ENCODE data around the gene IL3RA.
"Not testable (repeated sequence)": the region's sequence is repeated elsewhere in the genome, so short reads cannot be mapped to it uniquely, and the experiment has no call there.

IL3RA gene

GRCh38 chrX:1393871-1394615 lies 57.5 kb downstream of the IL3RA start:
- Mint-ChIP-seq H3K4me3 (peak overlapping the region; percentile 95), H3K27me3 (no peaks in the 10 kb centered on the region), H3K27ac (peak overlapping the region; percentile 99), H3K36me3 (peaks cover 14% of the 10 kb centered on the region), H3K9me3 (no peaks in the 10 kb centered on the region), H3K4me1 (peaks cover 26% of the 10 kb centered on the region)
- no peak for DNase-seq (ENCODE audit: low spot score in 2 of 2)
- ATAC-seq (ENCODE audit: low read depth), result no peak

DNA sequence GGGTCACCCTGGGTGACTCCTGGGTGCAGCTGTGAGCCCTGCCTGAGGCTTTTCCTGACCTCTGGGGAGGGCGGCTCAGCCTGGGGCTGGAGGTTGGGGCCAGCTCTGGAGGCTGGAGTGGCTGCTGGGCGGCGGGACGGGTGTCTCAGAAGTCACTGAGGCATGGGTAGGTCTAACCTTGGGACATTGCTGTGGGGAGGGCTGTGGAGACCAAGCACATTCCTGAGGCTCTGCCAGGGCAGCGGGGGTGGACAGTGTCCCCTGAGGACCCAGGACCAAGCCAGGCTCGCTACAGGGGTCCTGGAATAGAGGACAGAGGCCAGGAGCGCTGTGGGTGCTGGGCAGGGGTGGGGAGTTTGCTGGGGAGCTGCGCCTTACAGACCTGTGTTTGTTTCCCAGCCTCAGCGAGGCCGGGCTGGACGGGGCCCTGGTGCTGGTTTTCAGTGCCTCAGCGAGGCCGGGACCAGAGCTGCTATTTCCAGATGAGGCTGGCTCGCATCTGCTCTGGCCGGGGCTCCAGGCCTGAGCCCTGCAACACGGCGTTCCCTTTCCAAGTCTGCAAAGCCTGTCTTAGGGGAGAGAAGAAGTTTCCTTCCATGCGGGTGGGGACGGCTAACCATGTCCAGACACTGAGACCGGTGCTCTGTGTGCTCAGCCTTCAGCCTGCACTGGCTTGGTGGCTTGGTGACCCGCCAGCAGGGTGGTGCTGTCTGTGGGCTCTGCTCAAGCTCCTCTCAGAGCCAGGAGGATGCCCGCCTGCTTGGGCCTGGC lies 58.3 kb downstream of the IL3RA start:
- peaks cover 13% of the 10 kb centered on the region for H3K36me3 Mint-ChIP-seq
- H3K4me1 Mint-ChIP-seq, result peaks cover 26% of the 10 kb centered on the region
- DNase-seq (ENCODE audit: low spot score in 2 of 2) (no peak), ATAC-seq (ENCODE audit: low read depth) (no peak)
- no peaks in the 10 kb centered on the region for H3K27me3 Mint-ChIP-seq
- H3K9me3 Mint-ChIP-seq, result no peaks in the 10 kb centered on the region
- peak overlapping the region; percentile 99 for H3K27ac Mint-ChIP-seq
- H3K4me3 Mint-ChIP-seq, result peak overlapping the region; percentile 95

DNA sequence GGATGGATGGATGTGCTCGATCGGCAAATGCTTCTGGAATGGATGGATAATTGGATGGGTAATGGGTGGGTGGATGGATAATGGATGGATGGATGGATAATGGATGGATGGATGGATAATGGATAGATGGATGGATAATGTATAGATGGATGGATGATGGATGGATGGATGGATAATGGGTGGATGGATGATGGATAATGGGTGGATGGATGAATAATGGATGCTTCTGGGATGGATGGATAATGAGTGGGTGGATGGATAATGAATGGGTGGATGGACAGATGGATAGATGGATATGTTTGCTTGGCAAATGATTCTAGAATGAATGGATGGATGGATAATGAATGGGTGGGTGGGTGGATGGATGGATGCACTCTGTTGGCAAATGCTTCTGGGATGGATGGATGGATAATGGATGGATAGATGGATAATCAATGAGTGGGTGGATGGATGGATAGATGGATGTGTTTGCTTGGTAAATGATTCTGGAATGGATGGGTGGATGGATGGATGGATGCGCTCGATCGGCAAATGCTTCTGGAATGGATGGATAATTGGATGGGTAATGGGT lies 59.1 kb downstream of the IL3RA start:
- Mint-ChIP-seq H3K36me3 (peaks cover 12% of the 10 kb centered on the region), H3K9me3 (no peaks in the 10 kb centered on the region), H3K27me3 (no peaks in the 10 kb centered on the region), H3K27ac (peak overlapping the region; percentile 19), H3K4me3 (peak overlapping the region; percentile 22), H3K4me1 (peaks cover 26% of the 10 kb centered on the region)
- no peak for ATAC-seq (ENCODE audit: low read depth)
- DNase-seq (ENCODE audit: low spot score in 2 of 2), result no peak

GRCh38 chrX:1397001-1397400 lies 60.4 kb downstream of the IL3RA start:
- no peaks in the 10 kb centered on the region for H3K9me3 Mint-ChIP-seq

DNA sequence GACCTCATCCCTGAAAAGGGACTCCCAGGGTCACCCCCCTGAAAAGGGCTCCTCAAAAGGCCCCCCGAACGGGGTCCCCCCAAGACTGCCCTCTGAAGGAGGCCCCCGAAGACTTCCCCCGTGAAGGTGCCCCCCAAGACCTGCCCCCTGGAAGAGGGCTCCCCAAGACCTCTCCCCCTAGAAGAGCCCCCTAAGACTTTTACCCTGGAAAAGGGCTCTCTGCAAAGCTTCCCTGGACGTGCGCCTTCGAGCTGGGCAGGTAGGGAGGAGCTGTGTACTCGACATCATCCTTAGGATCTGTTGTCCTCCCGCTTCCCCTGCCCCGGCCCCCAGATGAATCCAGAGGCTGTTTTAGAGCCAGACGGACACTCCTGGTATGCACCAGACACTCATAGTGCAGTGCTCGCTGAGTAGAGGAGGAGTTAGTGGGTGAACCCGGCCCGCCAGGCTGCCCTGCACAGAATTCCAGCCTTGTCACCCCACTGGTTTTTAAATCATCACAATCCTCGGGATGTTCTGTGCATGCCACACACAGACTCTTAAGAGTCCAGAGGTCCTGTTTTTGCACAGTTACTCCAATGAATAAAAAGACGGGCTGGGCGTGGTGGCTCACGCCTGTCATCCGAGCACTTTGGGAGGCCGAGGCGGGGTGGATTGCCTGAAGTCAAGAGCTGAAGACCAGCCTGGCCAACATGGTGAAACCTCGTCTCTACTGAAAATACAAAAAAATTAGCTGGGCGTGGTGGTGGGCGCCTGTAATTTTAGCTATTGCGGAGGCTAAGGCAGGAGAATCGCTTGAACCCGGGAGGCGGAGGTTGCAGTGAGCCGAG lies 61.1 kb downstream of the IL3RA start:
- H3K27me3 Mint-ChIP-seq, result no peaks in the 10 kb centered on the region
- no peaks in the 10 kb centered on the region for H3K9me3 Mint-ChIP-seq
- H3K27ac Mint-ChIP-seq, result no peak overlapping the region

More at GRCh38 chrX:1397001-1397400, 60.4 kb downstream of the IL3RA start:
- peaks cover 26% of the 10 kb centered on the region for H3K4me1 Mint-ChIP-seq
- H3K4me3 Mint-ChIP-seq, result no peak overlapping the region
- ATAC-seq (ENCODE audit: low read depth), result no peak
- no peak for DNase-seq (ENCODE audit: low spot score in 2 of 2)
- H3K36me3 Mint-ChIP-seq, result peaks cover 12% of the 10 kb centered on the region
- H3K27ac Mint-ChIP-seq, result no peak overlapping the region
- H3K27me3 Mint-ChIP-seq, result no peaks in the 10 kb centered on the region

GRCh38 chrX:1398431-1399340 lies 62.1 kb downstream of the IL3RA start:
- Mint-ChIP-seq H3K27ac (no peak overlapping the region), H3K4me3 (no peak overlapping the region), H3K4me1 (peaks cover 18% of the 10 kb centered on the region), H3K27me3 (no peaks in the 10 kb centered on the region), H3K9me3 (no peaks in the 10 kb centered on the region), H3K36me3 (peaks cover 12% of the 10 kb centered on the region)
- ATAC-seq (ENCODE audit: low read depth) (no peak), DNase-seq (ENCODE audit: low spot score in 2 of 2) (no peak)

More for the DNA sequence above, 61.1 kb downstream of the IL3RA start:
- Mint-ChIP-seq H3K4me3 (no peak overlapping the region), H3K4me1 (peaks cover 26% of the 10 kb centered on the region), H3K36me3 (peaks cover 12% of the 10 kb centered on the region)
- ATAC-seq (ENCODE audit: low read depth), result no peak
- DNase-seq (ENCODE audit: low spot score in 2 of 2), result no peak

DNA sequence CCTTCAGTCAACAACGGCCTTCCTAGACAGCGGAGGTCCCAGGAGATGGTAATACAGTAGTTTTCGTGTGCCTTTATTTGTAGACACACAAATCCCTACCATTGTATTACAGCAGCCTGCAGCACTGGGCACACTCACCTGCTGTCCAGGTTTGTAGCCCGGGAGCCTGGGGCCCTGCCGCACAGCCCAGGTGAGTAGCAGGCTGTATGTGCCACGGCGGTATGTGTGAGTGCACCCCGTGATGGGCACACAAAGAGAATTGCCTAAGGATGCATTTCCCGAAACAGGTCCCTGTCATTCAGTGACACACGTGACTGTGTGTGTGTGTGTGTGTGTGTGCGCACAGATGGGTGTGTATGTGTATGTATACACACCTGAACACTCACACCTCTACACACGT lies 63.5 kb downstream of the IL3RA start:
- no peak overlapping the region for H3K4me3 Mint-ChIP-seq
- H3K4me1 Mint-ChIP-seq, result peaks cover 10% of the 10 kb centered on the region
- no peaks in the 10 kb centered on the region for H3K27me3 Mint-ChIP-seq
- no peak for DNase-seq (ENCODE audit: low spot score in 2 of 2)
- H3K9me3 Mint-ChIP-seq, result no peaks in the 10 kb centered on the region
- peaks cover 9% of the 10 kb centered on the region for H3K36me3 Mint-ChIP-seq
- no peak for ATAC-seq (ENCODE audit: low read depth)
- no peak overlapping the region for H3K27ac Mint-ChIP-seq

GRCh38 chrX:1400742-1401471 lies 64.3 kb downstream of the IL3RA start:
- peaks cover 3% of the 10 kb centered on the region for H3K36me3 Mint-ChIP-seq
- ATAC-seq (ENCODE audit: low read depth), result no peak
- H3K4me3 Mint-ChIP-seq, result no peak overlapping the region
- no peak overlapping the region for H3K27ac Mint-ChIP-seq
- peaks cover 3% of the 10 kb centered on the region for H3K4me1 Mint-ChIP-seq
- H3K9me3 Mint-ChIP-seq, result no peaks in the 10 kb centered on the region
- no peaks in the 10 kb centered on the region for H3K27me3 Mint-ChIP-seq
- DNase-seq (ENCODE audit: low spot score in 2 of 2), result no peak

- Mint-ChIP-seq H3K27ac (no peak overlapping the region), H3K9me3 (no peaks in the 10 kb centered on the region), H3K36me3 (no peaks in the 10 kb centered on the region), H3K27me3 (no peaks in the 10 kb centered on the region), H3K4me1 (no peaks in the 10 kb centered on the region), H3K4me3 (no peak overlapping the region)
- ATAC-seq (ENCODE audit: low read depth) (no peak), DNase-seq (ENCODE audit: low spot score in 2 of 2) (no peak)
These were observed 65.2 kb downstream of the IL3RA start for GRCh38 chrX:1401611-1402430.

DNA sequence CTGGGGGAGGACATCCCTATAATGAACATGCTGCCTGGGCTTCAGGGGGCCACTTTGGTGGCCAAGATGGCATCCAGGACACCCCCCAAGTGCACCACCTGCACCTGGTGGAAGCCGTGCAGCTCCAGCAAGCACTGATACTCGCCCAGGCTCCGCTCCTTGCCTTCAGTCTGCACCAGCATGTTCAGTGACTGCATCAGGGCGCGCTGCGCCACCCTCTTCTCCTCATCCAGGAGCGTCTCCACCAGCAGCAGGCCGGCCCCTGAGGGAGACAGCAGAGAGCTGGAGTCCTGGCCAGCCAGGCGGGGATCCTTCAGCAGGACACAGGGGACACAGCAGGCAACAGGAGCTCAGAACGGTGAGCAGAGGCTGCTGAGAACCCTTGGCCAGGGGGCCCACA lies 66.6 kb downstream of the IL3RA start:
- H3K4me3 Mint-ChIP-seq, result no peak overlapping the region
- DNase-seq (ENCODE audit: low spot score in 2 of 2) (no peak), ATAC-seq (ENCODE audit: low read depth) (no peak)
- H3K9me3 Mint-ChIP-seq, result no peaks in the 10 kb centered on the region
- no peaks in the 10 kb centered on the region for H3K36me3 Mint-ChIP-seq
- H3K27ac Mint-ChIP-seq, result no peak overlapping the region
- no peaks in the 10 kb centered on the region for H3K27me3 Mint-ChIP-seq
- no peaks in the 10 kb centered on the region for H3K4me1 Mint-ChIP-seq

DNA sequence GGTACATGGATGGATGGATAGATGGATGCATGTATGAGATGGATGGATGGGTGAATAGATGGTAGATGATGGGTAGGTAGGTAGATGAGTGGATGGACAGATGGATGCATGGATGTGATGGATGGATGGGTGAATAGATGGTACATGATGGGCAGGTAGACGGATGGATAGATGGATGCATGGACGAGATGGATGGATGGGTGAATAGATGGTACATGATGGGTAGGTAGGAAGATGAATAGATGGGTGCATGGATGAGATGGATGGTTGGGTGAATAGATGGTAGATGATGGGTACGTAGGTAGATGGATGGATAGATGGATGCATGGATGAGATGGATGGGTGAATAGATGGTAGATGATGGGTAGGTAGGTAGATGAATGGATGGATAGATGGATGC lies 67.3 kb downstream of the IL3RA start:
- not testable (repeated sequence) for ATAC-seq (ENCODE audit: low read depth); H3K27me3 Mint-ChIP-seq

GRCh38 chrX:1405769-1406168 lies 69.2 kb downstream of the IL3RA start:
- H3K9me3 Mint-ChIP-seq; H3K36me3 Mint-ChIP-seq; ATAC-seq (ENCODE audit: low read depth); H3K4me1 Mint-ChIP-seq; DNase-seq (ENCODE audit: low spot score in 2 of 2); H3K27ac Mint-ChIP-seq; H3K27me3 Mint-ChIP-seq; H3K4me3 Mint-ChIP-seq: not testable (repeated sequence)

More for the DNA sequence above, 67.3 kb downstream of the IL3RA start:
- H3K36me3 Mint-ChIP-seq; H3K9me3 Mint-ChIP-seq; H3K4me1 Mint-ChIP-seq; H3K4me3 Mint-ChIP-seq; DNase-seq (ENCODE audit: low spot score in 2 of 2); H3K27ac Mint-ChIP-seq: not testable (repeated sequence)
